Right lobe of liver (tissue), 6 donors: Measurements from ENCODE around the gene SAMMSON. TPM values are rescaled to one million over a fixed set of nuclear protein-coding genes. Genes with fewer than 3 reads are reported as not detected.

ENCODE experiments used
- ATAC-seq, 4 donors: fragments of 200-7000 bp; cut with Tn5 transposase; one replicate each; pipeline ENCODE4 v1.9.1; 2020; ENCODE audit warnings: mild to moderate bottlenecking in 4 of 4, moderate library complexity in 4 of 4
- DNase-seq, 3 donors: peaks; one replicate each; pipeline ENCODE4 v3.0.0-alpha.2; 2020
- H3K27ac ChIP-seq, 3 donors: fragments of 200-600 bp; one replicate each; pipeline ENCODE4 v1.8.0; 2022
- H3K27me3 ChIP-seq, 2 donors: fragments of 200-600 bp; one replicate each; pipeline ENCODE4 v1.8.0; 2022
- H3K36me3 ChIP-seq, 4 donors: fragments of 200-600 bp; sonication (generic) in 1 of 4; one replicate each; pipeline versions ENCODE4 v1.5.1 to v1.8.0; 2017 to 2022; ENCODE audit warnings: control low read depth in 1 of 4
- H3K4me1 ChIP-seq, 4 donors: fragments of 200-600 bp; sonication (generic) in 1 of 4; one replicate each; pipeline versions ENCODE4 v1.5.1 to v1.8.0; 2017 to 2022; ENCODE audit warnings: control low read depth in 1 of 4
- H3K4me3 ChIP-seq, 3 donors: fragments of 200-600 bp; one replicate each; pipeline ENCODE4 v1.8.0; 2022
- H3K9me3 ChIP-seq, 4 donors: fragments of 200-600 bp; sonication (generic) in 1 of 4; one replicate each; pipeline versions ENCODE4 v1.5.1 to v1.8.0; 2017 to 2022; ENCODE audit warnings: control low read depth in 1 of 4
- CTCF ChIP-seq, 4 donors: fragments of 200-600 bp in 3 of 4; fragments of 450-650 bp in 1 of 4; IDR thresholded peaks; one replicate each; pipeline versions ENCODE4 v1.5.1 to v1.8.0; 2016 to 2022; ENCODE audit warnings: antibody characterized with exemption in 4 of 4, mild to moderate bottlenecking in 2 of 4
- POLR2A ChIP-seq: fragments of 450-650 bp; IDR thresholded peaks from one replicate; pipeline ENCODE4 v1.6.1; 2017; ENCODE audit warnings: antibody characterized with exemption, mild to moderate bottlenecking
- WGBS: methylation state at CpG from one replicate; pipeline ENCODE4 v1.1.6; 2018; ENCODE audit warnings: low coverage, low lambda C conversion rate; ENCODE audit not compliant: insufficient coverage; ENCODE audit errors: missing lambda C conversion rate; 5-methylcytosine and 5-hydroxymethylcytosine counted together
- intact Hi-C, 2 donors: fragments of 100-400 bp; cut with DNase I; formaldehyde crosslinking; loops; one replicate each; pipeline versions ENCODE4 v1.11.2 to v1.14.1; 2022
- total RNA-seq, 6 experiments: library from RNA; depleted of rRNA in 2 of 6; stranded (reverse); fragments of >200 nt in 2 of 6; fragmentation: NEBNext Ultra II Directional in 3 of 6; extraction: Animal tissue kit (Norgen Biotek cat#: 25700) in 3 of 6; gene quantifications; one replicate each; pipeline versions ENCODE4 v1.1.0 to v1.2.4, GENCODE V29; 2016 to 2023
- donor health status: DM: no; HTN: yes; CAD: no.
- donor health status: DM: no; HTN: no; CAD: no.
- donor health status: DM: no; HTN: no; CAD: no.
- donor health status: DM: no; HTN: yes; CAD: no.
- donor health status: DM: no; HTN: yes; CAD: no.

SAMMSON gene
- total RNA-seq, 6 experiments from 2014 or later: not detected

DNA sequence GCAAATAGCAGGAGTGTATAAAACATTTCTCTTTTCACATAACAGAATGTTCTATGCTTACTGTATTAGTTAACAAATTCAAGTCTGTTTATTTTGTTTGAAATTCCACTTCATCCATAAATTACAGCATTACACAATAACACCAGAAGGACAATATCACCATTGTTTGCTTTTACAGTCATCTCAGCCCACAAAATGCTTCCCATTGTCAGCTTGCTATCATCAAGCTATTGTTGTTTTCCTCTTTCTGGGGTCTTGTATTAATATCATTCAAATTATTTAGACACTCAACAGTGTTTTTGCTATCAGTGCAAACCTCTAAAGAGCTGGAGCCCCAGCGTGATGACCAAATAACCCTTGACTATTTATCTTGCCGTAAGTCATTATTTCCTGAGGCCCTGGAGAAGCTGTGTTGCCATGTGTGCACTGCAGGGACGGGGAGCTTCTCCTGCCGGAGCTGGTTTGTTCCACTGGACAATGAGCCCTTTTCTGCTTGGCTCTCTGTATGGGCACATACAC is 1.1 kb downstream of the SAMMSON start:
- H3K36me3 ChIP-seq: no peaks in the 10 kb centered on the region
- intact Hi-C loops: no loop called here
- no peak for TF ChIP-seq POLR2A
- no peak for TF ChIP-seq CTCF (IDR thresholded peaks at IDR 0.05)
- H3K9me3 ChIP-seq: no peaks in the 10 kb centered on the region
- WGBS: 35% methylated on average over 4 of the region's 4 CpGs
- H3K27ac ChIP-seq: no peak overlapping the region
- H3K4me3 ChIP-seq: no peak overlapping the region
- DNase-seq (no peak), ATAC-seq (no peak)
- no peaks in the 10 kb centered on the region for H3K27me3 ChIP-seq
- no peaks in the 10 kb centered on the region for H3K4me1 ChIP-seq

- ATAC-seq (no peak), DNase-seq (no peak)
- no peaks in the 10 kb centered on the region for H3K4me1 ChIP-seq
- intact Hi-C loops: no loop called here
- H3K27ac ChIP-seq: no peak overlapping the region
- H3K36me3 ChIP-seq: no peaks in the 10 kb centered on the region
- no peak overlapping the region for H3K4me3 ChIP-seq
- H3K27me3 ChIP-seq: no peaks in the 10 kb centered on the region
- no peaks in the 10 kb centered on the region for H3K9me3 ChIP-seq
- no peak for TF ChIP-seq POLR2A
- TF ChIP-seq CTCF (IDR thresholded peaks at IDR 0.05): no peak
These were observed 3.6 kb downstream of the SAMMSON start for GRCh38 chr3:70003119-70003518.

DNA sequence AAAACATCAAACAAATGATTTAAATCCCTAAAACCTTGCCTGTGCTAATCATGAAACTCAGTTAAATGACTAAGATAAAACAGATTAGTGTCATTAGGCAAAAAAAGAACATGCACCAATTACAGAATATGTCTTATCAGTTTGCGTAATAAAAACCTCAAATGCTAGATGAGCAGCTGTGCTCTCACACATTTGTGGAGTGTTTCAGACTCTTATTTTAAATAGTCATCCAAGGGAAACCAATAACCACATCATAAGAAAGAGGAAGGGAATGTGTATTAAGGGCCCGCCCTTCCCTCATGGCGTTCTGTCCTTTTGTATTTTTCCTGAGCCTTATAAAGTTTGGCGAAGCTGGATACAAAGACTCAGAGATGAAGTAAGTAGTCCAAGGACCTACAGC is 6.6 kb downstream of the SAMMSON start:
- Histone ChIP-seq H3K27ac (no peak overlapping the region), H3K4me1 (no peaks in the 10 kb centered on the region), H3K4me3 (no peak overlapping the region), H3K27me3 (no peaks in the 10 kb centered on the region), H3K36me3 (no peaks in the 10 kb centered on the region), H3K9me3 (no peaks in the 10 kb centered on the region)
- intact Hi-C loops: no loop called here
- DNase-seq: no peak
- no peak for ATAC-seq
- 64% methylated on average over 4 of the region's 4 CpGs for WGBS
- TF ChIP-seq CTCF (IDR thresholded peaks at IDR 0.05) (no peak), POLR2A (no peak)

- no peak for ATAC-seq
- 31% methylated on average over 2 of the region's 2 CpGs for WGBS
- H3K4me1 ChIP-seq: no peaks in the 10 kb centered on the region
- intact Hi-C loops: no loop called here
- H3K27me3 ChIP-seq: no peaks in the 10 kb centered on the region
- H3K4me3 ChIP-seq: no peak overlapping the region
- no peak overlapping the region for H3K27ac ChIP-seq
- DNase-seq: no peak
- no peak for TF ChIP-seq CTCF (IDR thresholded peaks at IDR 0.05)
- no peak for TF ChIP-seq POLR2A
- no peaks in the 10 kb centered on the region for H3K9me3 ChIP-seq
- no peaks in the 10 kb centered on the region for H3K36me3 ChIP-seq
These were observed 10.8 kb downstream of the SAMMSON start for GRCh38 chr3:70010346-70010745.

DNA sequence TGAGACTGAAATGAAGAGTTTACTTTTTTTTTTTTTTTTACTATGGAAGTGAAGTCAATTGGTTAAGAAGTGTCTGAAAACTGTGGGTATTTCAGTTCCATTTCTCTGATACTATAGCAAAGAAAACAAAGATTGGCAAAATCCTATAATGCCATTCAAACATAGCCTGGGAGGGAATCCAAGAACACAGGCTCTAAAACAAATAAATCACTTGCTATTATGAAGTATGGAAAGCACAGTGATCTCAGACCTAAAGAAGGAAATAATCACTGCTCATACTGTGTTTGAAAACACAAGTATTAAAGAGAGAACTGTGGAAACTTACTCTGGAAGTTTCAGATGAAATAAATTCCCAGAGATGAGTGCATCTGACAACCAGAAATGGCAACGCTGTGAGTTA is 12.0 kb downstream of the SAMMSON start:
- TF ChIP-seq POLR2A (no peak), CTCF (IDR thresholded peaks at IDR 0.05) (no peak)
- H3K4me3 ChIP-seq: no peak overlapping the region
- intact Hi-C loops: no loop called here
- no peaks in the 10 kb centered on the region for H3K36me3 ChIP-seq
- H3K27me3 ChIP-seq: no peaks in the 10 kb centered on the region
- ATAC-seq (no peak), DNase-seq (no peak)
- WGBS: 83% methylated on average over 1 of the region's 1 CpG
- no peaks in the 10 kb centered on the region for H3K9me3 ChIP-seq
- H3K27ac ChIP-seq: no peak overlapping the region
- no peaks in the 10 kb centered on the region for H3K4me1 ChIP-seq
